ENCODE data around the gene MTHFR. TPM values are rescaled to one million over a fixed set of nuclear protein-coding genes. Genes with fewer than 3 reads are reported as not detected.

Gene MTHFR
- total RNA-seq, 1 donor from 2014 or later = 29.2 TPM

DNA sequence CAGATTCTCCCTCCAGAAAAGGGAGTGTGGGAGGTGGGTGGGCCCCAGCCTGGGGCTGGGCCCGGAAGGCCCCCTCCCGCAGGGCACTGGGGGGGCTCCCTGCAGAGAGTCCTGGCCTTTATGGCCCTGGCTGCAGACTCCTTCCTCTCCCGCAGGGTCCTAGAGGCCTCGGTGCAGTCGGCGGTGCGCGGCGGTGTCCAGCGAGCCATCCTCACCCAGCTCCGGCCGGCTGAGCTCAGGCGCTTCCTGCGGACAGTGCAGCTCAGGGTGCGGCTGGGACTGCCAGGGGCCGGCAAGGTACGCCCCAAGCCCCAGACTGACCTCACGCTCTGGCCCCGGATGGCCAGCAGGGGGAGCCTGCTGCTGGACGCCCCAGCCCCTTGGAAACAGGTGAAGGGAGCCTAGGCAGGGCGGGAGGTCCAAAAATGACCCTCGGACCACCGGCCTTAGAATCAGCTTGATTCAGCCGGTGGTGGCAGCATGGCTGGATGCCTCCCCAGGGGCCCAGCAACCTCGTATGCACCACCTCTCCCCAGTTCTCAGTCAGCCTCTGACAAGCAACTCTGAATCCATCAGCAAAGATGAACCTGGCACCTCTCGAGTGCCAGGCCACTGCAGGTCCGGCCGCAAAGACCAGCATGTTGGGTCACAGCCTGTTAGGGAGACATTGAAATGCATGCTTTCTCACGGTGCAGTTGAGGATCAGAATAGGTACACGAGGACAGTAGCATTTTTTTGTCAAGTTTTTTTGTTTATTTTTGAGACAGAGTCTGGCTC is 20.6 kb downstream of the MTHFR start:
- Mint-ChIP-seq H3K36me3 (ENCODE audit: insufficient read depth) (no peaks in the 10 kb centered on the region), H3K27ac (no peak overlapping the region), H3K4me1 (ENCODE audit: low read depth) (peaks cover 12% of the 10 kb centered on the region), H3K9me3 (ENCODE audit: low read depth) (no peaks in the 10 kb centered on the region), H3K4me3 (ENCODE audit: low read depth) (no peak overlapping the region), H3K27me3 (peaks cover 5% of the 10 kb centered on the region)
- TF ChIP-seq, protein P1, sequence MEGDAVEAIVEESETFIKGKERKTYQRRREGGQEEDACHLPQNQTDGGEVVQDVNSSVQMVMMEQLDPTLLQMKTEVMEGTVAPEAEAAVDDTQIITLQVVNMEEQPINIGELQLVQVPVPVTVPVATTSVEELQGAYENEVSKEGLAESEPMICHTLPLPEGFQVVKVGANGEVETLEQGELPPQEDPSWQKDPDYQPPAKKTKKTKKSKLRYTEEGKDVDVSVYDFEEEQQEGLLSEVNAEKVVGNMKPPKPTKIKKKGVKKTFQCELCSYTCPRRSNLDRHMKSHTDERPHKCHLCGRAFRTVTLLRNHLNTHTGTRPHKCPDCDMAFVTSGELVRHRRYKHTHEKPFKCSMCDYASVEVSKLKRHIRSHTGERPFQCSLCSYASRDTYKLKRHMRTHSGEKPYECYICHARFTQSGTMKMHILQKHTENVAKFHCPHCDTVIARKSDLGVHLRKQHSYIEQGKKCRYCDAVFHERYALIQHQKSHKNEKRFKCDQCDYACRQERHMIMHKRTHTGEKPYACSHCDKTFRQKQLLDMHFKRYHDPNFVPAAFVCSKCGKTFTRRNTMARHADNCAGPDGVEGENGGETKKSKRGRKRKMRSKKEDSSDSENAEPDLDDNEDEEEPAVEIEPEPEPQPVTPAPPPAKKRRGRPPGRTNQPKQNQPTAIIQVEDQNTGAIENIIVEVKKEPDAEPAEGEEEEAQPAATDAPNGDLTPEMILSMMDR (IDR thresholded peaks at IDR 0.05; ENCODE audit: unreplicated experiment) = peak; percentile 93
- peak; percentile 64 for DNase-seq (ENCODE audit: low spot score, unreplicated experiment)

DNA sequence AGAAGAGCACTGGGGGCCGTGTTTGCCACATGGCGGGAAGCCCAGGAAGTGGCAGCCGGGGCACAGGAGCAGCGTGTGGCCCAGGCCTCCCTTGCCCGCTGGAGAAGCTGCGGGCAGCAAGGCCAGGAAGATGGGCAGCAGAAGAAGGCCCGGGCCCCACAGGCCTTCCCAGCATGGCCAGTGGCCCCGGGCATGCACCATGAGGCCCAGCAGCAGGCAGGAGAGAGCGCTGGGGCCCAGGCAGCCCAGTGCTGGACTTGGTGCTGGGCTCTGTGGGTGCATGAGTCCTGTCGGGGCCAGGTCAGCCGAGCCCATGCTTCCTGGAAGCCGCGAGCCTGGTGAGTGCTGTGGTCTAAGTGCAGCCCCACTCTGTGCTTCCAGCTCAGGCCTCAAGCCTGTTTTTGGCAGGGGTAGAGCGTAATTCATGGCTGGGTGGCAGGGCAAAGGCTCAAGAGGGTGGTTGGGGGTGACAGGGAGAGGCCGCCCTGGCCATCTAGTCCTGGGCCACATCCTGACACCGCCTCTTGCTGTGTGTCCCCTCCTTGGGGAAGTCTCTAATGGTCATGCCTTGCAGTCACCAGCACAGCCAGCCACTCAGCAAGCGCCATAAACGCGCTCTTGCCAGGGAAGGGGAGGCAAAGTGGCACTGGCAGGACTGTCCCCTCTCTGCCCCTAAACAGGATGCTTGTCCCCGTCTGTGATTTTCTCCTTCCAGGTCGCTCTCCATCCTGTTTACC is 21.3 kb downstream of the MTHFR start:
- TF ChIP-seq, protein P1 (IDR thresholded peaks at IDR 0.05; ENCODE audit: unreplicated experiment) = no peak
- Mint-ChIP-seq H3K4me3 (ENCODE audit: low read depth) (no peak overlapping the region), H3K27ac (no peak overlapping the region), H3K36me3 (ENCODE audit: insufficient read depth) (no peaks in the 10 kb centered on the region), H3K9me3 (ENCODE audit: low read depth) (no peaks in the 10 kb centered on the region), H3K4me1 (ENCODE audit: low read depth) (peaks cover 12% of the 10 kb centered on the region), H3K27me3 (peaks cover 5% of the 10 kb centered on the region)
- DNase-seq (ENCODE audit: low spot score, unreplicated experiment) = no peak

DNA sequence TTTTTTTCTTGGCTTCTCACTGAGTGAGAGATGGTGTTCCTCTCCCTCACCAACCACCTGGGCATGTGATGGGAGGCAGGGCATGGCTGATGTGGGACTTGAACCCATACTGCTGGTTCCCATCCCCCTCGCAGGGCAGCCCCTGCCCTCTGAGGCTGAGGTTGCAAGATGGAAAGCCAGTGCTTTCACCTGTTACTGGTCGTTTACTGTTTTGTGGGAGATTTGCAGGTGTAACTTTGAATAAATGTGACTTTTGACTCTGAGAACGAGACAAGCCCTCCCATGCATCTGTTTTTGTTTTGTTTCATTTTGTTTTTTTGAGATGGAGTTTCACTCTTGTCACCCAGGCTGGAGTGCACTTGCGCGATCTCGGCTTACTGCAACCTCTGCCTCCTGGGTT is 22.2 kb downstream of the MTHFR start:
- Mint-ChIP-seq H3K4me3 (ENCODE audit: low read depth) (no peak overlapping the region), H3K36me3 (ENCODE audit: insufficient read depth) (no peaks in the 10 kb centered on the region), H3K9me3 (ENCODE audit: low read depth) (no peaks in the 10 kb centered on the region), H3K27ac (no peak overlapping the region), H3K27me3 (peaks cover 5% of the 10 kb centered on the region), H3K4me1 (ENCODE audit: low read depth) (peaks cover 12% of the 10 kb centered on the region)
- TF ChIP-seq, protein P1 (IDR thresholded peaks at IDR 0.05; ENCODE audit: unreplicated experiment) = no peak
- DNase-seq (ENCODE audit: low spot score, unreplicated experiment) = no peak

DNA sequence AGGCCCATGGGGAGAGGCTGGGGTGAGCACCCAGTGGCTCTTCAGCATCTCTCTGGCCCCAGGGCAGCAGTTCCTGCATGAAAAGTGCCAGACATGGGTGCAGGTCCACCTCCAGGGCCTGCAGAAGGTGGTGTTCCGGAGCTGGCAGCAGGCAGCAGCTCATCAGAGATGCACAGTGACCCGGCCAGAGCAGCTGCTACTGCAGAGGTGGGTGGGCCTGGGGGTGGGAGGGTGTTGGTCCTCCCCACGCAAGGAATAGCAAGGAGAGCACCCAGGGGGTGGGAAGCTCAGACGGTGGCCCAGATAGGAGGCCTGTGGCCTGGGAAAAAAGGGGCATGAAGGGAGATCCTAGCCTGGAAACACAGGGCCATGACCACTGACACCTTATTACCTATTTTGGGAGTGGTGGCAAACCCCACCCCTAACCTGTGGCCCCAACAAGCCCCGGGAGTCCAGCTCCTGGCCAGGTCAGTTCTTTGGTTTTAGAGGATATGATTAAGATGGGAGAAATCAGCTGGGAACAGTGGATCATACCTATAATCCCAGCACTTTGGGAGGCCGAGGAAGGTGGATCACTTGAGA is 23.5 kb downstream of the MTHFR start:
- Mint-ChIP-seq H3K27ac (no peak overlapping the region), H3K9me3 (ENCODE audit: low read depth) (no peaks in the 10 kb centered on the region), H3K27me3 (peaks cover 5% of the 10 kb centered on the region), H3K36me3 (ENCODE audit: insufficient read depth) (no peaks in the 10 kb centered on the region), H3K4me3 (ENCODE audit: low read depth) (no peak overlapping the region), H3K4me1 (ENCODE audit: low read depth) (peaks cover 7% of the 10 kb centered on the region)
- DNase-seq (ENCODE audit: low spot score, unreplicated experiment) = no peak
- TF ChIP-seq, protein P1 (IDR thresholded peaks at IDR 0.05; ENCODE audit: unreplicated experiment) = no peak

DNA sequence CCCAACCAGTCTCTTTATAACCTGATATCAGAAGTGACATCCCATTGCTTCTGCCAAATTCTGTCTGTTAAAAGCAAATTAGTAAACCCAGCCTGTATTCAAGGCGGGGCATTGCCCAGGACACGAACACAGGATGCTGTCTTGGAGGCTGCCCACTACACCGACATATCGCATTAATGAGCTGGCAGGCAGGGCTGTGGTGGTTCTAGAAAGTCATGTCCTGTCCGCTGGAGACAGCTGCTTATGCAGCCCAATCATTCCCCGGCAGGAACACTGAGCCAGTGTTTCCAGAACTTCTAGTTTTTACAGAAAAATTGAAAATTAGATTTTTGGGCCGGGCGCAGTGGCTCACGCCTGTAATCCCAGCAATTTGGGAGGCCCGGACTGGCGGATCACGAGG is 24.5 kb downstream of the MTHFR start:
- Mint-ChIP-seq H3K4me1 (ENCODE audit: low read depth) (peaks cover 2% of the 10 kb centered on the region), H3K27ac (no peak overlapping the region), H3K27me3 (peaks cover 5% of the 10 kb centered on the region), H3K4me3 (ENCODE audit: low read depth) (no peak overlapping the region), H3K9me3 (ENCODE audit: low read depth) (no peaks in the 10 kb centered on the region), H3K36me3 (ENCODE audit: insufficient read depth) (no peaks in the 10 kb centered on the region)
- TF ChIP-seq, protein P1 (IDR thresholded peaks at IDR 0.05; ENCODE audit: unreplicated experiment) = no peak
- DNase-seq (ENCODE audit: low spot score, unreplicated experiment) = no peak
